Fibroblast of the aortic adventitia (primary cell): ENCODE results near the gene SLX4IP. TPM values are rescaled to one million over a fixed set of nuclear protein-coding genes. Genes with fewer than 3 reads are reported as not detected.

Experiments
- DNase-seq: peaks from one replicate; pipeline ENCODE4 v3.0.0-alpha.2; 2010; ENCODE audit warnings: low read depth
- H3K4me3 ChIP-seq: 2 replicates; pipeline ENCODE4 v1.5.1; 2011; ENCODE audit warnings: low read depth, mild to moderate bottlenecking, control low read depth, low read length, moderate library complexity
- total RNA-seq: library from RNA; depleted of rRNA; stranded (reverse); fragments of >200 nt; gene quantifications from 2 replicates; pipeline ENCODE4 v1.2.3, GENCODE V29; 2012; ENCODE audit warnings: low replicate concordance
- TF ChIP-seq, protein P1 (sequence below): IDR thresholded peaks from 2 replicates; pipeline ENCODE4 v1.5.1; 2011; ENCODE audit warnings: mild to moderate bottlenecking, low read length, control low read depth, inconsistent platforms; ENCODE audit not compliant: insufficient read depth

Gene SLX4IP
- total RNA-seq, 1 donor = 7.0 TPM

DNA sequence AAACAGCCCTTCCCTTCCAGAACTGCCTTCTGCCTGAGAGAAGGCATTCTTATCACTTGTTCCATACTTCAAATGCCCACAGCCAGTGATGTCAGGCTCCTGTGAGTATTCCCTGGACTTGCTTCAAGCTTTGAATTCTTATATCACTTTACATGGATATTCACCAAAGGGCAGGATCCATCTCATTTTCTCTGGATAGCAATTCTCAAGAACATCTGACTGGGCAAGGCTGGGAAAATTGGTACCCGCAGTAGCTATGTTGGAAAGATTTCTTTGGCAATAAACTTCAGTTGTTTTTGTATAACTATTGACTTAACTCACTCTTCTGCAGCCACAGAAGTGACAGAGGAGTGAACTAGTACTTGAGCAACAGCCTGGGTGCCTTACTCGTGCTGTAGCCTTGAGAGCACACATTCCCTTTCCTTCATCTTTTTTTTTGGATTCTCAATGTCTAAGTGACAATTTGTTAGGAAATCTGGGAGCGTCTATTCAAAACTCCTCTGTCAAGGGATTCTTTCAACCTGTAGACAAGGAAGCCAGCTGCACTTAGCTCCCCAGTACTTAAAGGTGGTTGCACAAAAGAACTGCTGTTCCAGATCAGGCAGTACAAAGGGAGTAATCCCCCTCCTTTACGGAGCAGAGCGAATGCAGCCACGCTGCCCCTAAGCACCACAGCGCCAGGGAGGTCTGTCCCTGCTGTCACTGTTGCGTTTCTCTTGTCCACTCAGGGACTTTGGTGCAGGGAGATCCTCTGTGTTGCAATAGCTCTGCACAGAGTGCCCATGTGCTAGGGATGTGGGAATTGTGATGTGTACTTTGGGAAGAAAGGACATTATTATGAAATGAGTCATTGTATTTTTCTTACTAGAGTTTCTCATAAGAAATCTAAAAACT is 169.1 kb downstream of the SLX4IP start:
- peak; percentile 89 for DNase-seq
- peak overlapping the region; percentile 48 for H3K4me3 ChIP-seq
- TF ChIP-seq, protein P1, sequence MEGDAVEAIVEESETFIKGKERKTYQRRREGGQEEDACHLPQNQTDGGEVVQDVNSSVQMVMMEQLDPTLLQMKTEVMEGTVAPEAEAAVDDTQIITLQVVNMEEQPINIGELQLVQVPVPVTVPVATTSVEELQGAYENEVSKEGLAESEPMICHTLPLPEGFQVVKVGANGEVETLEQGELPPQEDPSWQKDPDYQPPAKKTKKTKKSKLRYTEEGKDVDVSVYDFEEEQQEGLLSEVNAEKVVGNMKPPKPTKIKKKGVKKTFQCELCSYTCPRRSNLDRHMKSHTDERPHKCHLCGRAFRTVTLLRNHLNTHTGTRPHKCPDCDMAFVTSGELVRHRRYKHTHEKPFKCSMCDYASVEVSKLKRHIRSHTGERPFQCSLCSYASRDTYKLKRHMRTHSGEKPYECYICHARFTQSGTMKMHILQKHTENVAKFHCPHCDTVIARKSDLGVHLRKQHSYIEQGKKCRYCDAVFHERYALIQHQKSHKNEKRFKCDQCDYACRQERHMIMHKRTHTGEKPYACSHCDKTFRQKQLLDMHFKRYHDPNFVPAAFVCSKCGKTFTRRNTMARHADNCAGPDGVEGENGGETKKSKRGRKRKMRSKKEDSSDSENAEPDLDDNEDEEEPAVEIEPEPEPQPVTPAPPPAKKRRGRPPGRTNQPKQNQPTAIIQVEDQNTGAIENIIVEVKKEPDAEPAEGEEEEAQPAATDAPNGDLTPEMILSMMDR = no peak

DNA sequence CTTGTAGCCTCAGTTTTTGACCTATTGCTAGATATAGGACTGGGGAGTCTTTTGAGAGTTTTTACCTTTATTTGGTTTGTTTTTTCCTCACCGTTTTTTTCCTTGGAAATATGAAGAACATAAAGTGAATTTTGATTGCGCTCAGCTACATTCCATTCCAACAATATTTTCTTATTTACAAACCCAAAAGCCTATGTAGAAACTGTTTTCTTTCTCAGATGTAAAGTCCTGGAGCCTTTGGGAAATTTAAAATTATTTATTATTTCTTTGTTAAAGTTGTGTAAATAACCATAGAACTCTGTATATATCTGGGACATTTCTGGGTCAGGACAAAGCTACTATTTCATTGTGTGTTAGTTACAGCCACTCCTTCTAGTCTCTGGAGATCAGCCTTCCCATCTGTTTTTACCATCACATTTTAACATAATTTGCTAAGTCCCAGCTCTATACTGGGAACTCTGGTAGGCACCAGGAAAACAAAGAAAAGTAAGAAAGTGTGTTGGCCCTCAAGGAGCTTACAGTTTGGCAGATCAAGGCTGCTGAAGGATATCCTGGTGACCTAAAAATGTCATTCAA is 169.8 kb downstream of the SLX4IP start:
- H3K4me3 ChIP-seq = no peak overlapping the region
- DNase-seq = no peak
- TF ChIP-seq, protein P1 = no peak

- H3K4me3 ChIP-seq = no peak overlapping the region
- TF ChIP-seq, protein P1 = no peak
- no peak for DNase-seq
Observed at GRCh38 chr20:10605547-10606195, 170.6 kb downstream of the SLX4IP start.

DNA sequence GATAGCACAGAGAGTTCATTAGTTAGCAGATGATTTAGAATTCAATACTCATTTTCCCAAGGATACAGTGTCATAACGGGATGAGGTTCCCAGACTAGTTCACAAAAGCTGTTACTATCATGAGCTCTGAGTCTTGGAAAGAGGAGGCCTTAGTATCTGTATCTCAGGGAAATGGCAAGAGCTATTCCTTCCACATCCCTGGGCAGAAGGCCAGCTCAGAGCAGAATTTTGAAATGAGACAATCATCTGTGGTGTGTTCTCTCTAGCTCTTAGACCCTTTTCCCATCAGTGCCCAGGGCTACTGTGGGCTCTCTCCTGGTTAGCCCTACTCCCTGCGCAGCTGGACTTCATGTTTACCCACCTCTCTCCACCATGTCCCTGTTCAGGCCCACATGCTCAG is 174.2 kb downstream of the SLX4IP start:
- peak; percentile 92 for DNase-seq
- no peak overlapping the region for H3K4me3 ChIP-seq
- TF ChIP-seq, protein P1 = no peak

DNA sequence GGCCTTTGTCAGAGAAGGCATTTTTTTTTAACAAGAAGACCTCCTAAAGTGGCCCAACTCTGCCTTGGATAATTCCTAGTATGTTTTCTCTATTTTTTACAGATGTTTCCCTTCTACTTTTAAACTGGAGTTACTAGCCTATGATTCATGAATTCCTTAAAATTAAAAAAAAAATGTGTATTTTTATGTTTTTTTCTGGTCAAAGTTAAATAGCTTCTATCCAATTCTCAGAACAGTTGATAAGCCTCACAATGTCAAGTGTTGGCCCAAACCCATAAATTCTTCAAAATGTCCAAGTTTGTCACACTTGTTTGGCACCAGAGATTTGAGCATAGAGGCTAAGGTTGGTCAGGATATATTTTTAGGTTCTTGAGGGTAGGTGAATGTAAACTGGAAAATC is 174.7 kb downstream of the SLX4IP start:
- TF ChIP-seq, protein P1 = no peak
- H3K4me3 ChIP-seq = no peak overlapping the region
- peak; percentile 80 for DNase-seq

- no peak overlapping the region for H3K4me3 ChIP-seq
- peak; percentile 76 for DNase-seq
- TF ChIP-seq, protein P1 = no peak
Observed at GRCh38 chr20:10610251-10610650, 175.1 kb downstream of the SLX4IP start.
